HG03039 (cell line): ENCODE data around the gene PRKAG2.
"Not testable (repeated sequence)": the region's sequence is repeated elsewhere in the genome, so short reads cannot be mapped to it uniquely, and the experiment has no call there.

Source experiments
- ATAC-seq: cut with Tn5 transposase; IDR thresholded peaks from one replicate; pipeline ENCODE4 v1.9.1; 2021; ENCODE audit warnings: mild to moderate bottlenecking, moderate library complexity; ENCODE audit not compliant: unreplicated experiment

Gene PRKAG2

GRCh38 chr7:151885202-151885580 is 8.3 kb upstream of the PRKAG2 start:
- no peak for ATAC-seq

GRCh38 chr7:151884312-151885201 is 7.6 kb upstream of the PRKAG2 start:
- no peak for ATAC-seq

GRCh38 chr7:151883857-151884256 is 6.9 kb upstream of the PRKAG2 start:
- no peak for ATAC-seq

GRCh38 chr7:151882734-151883133 is 5.8 kb upstream of the PRKAG2 start:
- no peak for ATAC-seq

DNA sequence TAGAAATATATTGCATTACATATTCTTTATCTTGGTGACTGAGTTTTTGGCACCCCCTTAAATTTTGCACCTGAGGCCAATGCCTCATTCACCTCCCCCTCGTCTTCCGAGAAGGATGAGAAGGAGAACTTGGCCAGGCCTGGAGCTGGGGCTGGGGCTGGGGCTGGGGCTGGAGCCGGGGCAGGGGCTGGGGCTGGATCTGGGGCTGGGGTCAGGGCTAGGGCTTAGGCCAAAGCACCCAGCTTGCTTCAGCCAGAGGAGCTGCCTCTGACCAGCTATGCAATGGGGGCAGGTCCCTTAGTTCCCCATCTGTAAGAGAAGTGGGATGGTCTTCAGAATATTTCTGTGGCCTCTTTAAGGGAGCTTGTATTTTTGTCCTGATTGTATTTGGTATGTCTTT is 3.8 kb upstream of the PRKAG2 start:
- ATAC-seq = no peak

- no peak for ATAC-seq
Observed at GRCh38 chr7:151877911-151878835, 1.3 kb upstream of the PRKAG2 start.

DNA sequence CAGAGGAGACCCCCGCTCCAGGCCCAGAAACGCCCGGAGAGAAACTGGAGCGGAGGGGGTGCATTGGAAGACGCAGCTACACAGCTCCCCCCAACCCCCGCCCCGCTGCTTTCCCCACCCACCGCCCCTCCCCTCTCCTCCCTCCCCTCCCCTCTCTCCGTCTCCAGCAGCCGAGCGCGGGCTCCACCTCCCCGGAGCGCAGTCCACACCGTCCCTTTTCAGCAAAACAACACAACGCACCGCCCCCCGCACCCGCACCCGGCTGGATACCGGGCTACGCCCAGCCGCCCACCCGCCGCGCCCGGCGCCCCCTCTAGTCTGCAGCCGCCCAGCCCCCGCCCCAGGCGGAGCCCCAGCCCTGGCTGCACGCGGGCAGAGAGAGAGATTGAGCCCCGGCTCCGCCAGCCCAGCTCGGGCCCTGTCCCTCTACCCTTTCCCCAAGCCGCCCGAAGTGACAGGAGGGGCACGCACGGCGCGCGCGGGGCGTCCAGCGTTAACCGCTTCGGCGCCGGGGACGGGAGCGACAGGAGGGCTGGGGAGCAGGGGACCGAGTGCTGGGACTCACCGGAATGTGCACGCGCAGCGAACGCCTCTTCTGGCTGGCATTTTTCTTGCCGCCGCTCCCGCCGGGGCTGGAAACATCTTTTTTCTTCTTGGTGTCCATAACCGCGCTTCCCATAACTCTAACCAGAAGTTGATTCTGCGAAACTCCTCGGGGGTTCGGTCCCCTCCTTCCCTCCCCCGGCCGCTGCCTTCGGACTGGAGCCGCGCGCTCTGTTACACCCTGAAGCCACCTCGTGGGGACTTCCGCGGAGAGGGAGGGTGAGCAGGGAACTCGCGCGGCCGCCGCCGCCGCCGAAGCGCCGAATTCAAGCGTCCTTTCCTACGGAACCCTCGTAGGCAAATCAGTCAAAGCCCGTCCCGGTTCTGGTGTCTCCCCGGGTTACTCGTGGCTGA is 695 bp downstream of the PRKAG2 start:
- ATAC-seq = no peak

- not testable (repeated sequence) for ATAC-seq
Observed at GRCh38 chr7:151874479-151874878, 2.4 kb downstream of the PRKAG2 start.

DNA sequence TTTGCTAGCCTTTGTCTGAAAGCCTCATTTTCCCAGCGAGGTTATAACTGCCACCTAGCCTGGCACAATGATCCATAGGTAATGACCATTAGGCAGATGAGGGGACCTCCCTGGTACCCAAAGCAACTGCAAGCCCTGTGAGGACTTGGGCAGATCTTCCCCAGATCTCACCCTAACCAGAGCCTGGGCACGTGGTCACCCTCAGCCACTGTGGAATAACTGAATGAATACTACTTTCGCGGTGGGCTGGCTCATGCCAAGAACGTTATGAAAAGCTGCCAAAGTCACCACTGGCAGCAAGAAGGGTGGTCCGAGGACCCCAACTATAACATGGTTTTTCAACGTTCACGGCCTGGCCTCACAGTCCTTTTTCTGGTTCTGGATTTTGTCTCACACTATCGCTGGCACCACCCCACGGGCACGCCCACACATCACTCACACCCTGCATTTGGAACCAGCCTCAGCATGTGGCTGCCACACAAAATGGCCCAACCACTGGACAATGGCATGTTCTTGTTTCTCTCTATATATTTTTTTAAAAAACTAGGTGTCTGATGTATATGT is 3.4 kb downstream of the PRKAG2 start:
- ATAC-seq = no peak

DNA sequence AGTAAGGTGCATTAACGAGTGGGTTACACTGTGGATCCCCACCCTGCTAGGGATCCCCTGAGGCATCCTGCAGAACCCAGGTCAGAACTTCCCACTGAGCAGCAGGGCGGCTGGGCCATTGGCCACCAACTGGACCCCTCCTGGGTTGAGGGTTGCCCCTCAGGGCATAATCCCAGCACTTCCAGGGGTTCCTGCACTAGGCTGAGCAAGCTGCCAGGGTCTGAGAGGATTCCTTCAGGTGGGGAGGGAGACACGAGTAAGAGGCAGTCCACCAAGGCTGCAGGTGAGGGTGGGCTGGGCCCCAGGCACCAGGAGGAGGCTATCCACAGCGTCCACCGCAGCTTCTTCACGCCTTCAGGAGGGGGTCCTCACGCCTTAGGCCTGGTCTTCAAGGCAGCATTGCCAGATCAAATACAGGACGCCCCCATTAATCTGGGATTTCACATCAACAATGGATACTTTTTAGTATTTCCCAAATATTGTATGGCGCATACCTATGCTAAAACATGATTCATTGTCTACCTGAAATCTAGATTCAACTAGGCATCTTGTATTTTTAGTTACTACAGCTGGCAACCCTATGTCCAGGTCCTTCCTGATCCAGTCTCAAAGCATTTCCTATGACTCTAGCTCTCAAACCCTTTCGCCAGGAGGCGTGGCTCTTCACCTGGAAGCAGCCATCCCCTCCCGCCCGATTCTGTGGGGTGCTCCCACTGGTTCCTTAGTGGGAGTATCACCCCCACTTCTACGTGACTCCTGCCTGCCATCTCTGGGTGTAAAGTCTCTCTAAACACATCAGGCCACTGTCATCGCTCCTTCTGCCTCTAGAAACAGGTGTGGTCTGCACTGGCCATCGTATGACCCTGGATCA is 4.1 kb downstream of the PRKAG2 start:
- ATAC-seq = no peak

GRCh38 chr7:151871904-151872303 is 5.0 kb downstream of the PRKAG2 start:
- ATAC-seq = no peak

DNA sequence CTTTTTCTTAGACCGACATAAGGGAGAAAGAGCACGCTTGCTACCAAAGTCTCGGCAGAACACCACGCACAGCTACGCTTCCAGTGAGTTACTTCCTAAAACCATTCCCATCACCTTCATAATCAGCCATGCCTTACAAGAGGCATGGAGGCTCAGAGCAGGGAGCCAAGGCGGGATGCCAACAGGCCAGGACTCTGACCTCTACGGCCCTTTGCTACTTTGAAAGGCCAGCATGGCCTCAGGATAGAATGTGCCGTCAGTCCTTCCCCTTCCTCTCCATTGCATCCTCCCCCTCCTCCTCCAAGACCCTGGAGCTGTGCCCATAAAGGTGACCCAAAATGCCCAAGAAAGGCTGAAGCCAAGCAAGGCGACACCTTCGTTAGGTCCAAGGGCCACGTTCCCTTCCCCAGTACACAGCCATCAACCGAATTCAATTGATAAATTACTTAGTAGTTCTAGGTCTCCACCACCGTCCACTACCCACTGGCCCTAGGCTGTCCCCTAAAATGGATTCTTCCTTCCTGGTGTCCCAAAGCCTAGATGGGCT is 5.7 kb downstream of the PRKAG2 start:
- no peak for ATAC-seq

DNA sequence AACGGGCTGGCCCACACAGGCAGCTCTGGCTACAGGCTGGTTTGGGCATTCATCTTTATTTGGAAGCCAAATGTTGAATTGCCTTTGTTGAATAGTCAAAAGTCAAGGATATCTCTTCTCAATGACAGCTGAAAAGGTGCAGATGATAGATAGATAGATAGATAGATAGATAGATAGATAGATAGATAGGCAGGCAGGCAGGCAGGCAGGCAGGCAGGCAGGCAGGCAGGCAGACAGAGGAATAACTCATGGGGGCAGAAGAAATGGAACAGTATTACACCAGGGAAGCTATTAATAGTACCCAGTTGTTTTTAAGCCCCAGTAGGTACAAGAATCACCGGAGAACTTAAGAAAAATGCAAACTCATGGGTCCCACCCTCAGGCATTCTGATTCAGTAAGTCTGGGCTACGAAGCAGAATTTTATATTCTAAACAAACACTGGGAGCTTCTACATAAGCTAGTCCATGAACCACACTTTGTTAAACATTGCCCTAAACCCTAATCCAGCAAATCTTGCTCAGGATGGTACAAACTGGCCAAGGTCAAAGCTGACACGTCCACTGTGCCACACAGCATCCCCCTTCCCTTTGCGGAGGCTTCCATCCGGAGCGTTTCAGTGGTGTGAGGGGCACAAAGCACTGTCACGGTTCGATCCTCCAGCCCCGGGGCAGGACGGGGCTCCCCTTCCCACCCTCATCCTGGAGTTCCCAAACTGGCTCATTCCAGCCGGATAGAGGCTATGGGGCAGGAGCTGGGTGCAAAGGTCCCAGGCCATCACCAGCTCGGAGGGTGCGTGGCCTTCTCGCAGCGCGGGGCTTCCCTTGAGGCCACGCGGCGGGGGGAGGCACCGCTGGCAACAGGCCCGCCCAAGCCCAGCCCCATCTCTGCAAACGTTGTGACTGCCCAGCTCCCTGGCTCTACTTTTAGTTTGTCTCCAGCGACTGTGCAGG is 6.7 kb downstream of the PRKAG2 start:
- ATAC-seq = no peak

DNA sequence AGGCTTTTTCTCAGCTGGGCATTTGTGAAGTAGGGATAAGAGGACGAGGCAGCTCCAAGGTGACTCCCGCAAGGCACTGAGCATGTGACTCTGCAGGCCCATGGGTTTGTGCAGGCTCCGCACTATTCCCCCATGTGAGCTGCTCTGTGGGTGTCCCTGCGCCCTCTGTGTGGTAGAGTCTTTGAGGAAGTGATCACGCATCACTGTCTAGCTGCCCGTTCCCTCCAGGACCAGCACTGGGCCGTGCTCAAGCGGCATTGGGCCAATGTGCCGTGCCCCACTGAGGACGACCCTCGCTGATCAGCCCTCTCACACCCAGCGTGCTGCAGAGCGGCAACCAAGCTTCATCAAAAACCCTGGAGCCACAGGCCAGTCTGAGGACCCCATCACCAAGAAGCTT is 7.5 kb downstream of the PRKAG2 start:
- ATAC-seq = no peak

GRCh38 chr7:151869109-151869428 is 7.8 kb downstream of the PRKAG2 start:
- ATAC-seq = no peak

GRCh38 chr7:151868396-151869108 is 8.4 kb downstream of the PRKAG2 start:
- ATAC-seq = no peak

- ATAC-seq = no peak
Observed at GRCh38 chr7:151867912-151868311, 9.0 kb downstream of the PRKAG2 start.
